ENCODE measurements around the gene BPNT1.

GRCh38 chr1:220045356-220046051 is 44.1 kb downstream of the BPNT1 start:
- no peak for TF ChIP-seq CTCF (IDR thresholded peaks at IDR 0.05; ENCODE audit: poor library complexity, severe bottlenecking)
- TF ChIP-seq REST (IDR thresholded peaks at IDR 0.05; ENCODE audit: borderline replicate concordance): no peak
- TF ChIP-seq EZH2 (IDR thresholded peaks at IDR 0.05; ENCODE audit: borderline replicate concordance, insufficient read depth, low read length, poor library complexity, severe bottlenecking): no peak

Data from neural cell (in vitro differentiated cells).